H9 (cell line): ENCODE data around the gene MPV17L2. TPM values are rescaled to one million over a fixed set of nuclear protein-coding genes. Genes with fewer than 3 reads are reported as not detected.

Experiments used
- DNase-seq: peaks from one replicate; pipeline ENCODE4 v3.0.0-alpha.2; 2017
- H2AFZ ChIP-seq: one replicate; pipeline ENCODE4 v1.6.1; 2013; ENCODE audit warnings: mild to moderate bottlenecking, low read length, control low read depth, moderate library complexity
- H2AK5ac ChIP-seq: 2 replicates; pipeline ENCODE4 v1.6.1; 2013; ENCODE audit warnings: low read length, control low read depth, mixed read lengths; ENCODE audit not compliant: insufficient read length
- H2BK120ac ChIP-seq: one replicate; pipeline ENCODE4 v1.6.1; 2013; ENCODE audit warnings: low read depth, mild to moderate bottlenecking, low read length, control low read depth, inconsistent platforms; ENCODE audit not compliant: poor library complexity, severe bottlenecking
- H2BK12ac ChIP-seq: 2 replicates; pipeline ENCODE4 v1.6.1; 2013; ENCODE audit warnings: low read length, control low read depth, mixed read lengths, low read depth; ENCODE audit not compliant: insufficient read length
- H2BK15ac ChIP-seq: 2 replicates; pipeline ENCODE4 v1.6.1; 2013; ENCODE audit warnings: low read depth, low read length, control low read depth
- H2BK20ac ChIP-seq: one replicate; pipeline ENCODE4 v1.6.1; 2013; ENCODE audit warnings: low read depth, mild to moderate bottlenecking, low read length, control low read depth, inconsistent platforms; ENCODE audit not compliant: poor library complexity, severe bottlenecking
- H2BK5ac ChIP-seq: 2 replicates; pipeline ENCODE4 v1.6.1; 2013; ENCODE audit warnings: low read length, control low read depth, mixed read lengths; ENCODE audit not compliant: insufficient read length
- H3K14ac ChIP-seq: 2 replicates; pipeline ENCODE4 v1.6.1; 2013; ENCODE audit warnings: low read length, control low read depth; ENCODE audit not compliant: insufficient read depth
- H3K18ac ChIP-seq: 2 replicates; pipeline ENCODE4 v1.6.1; 2013; ENCODE audit warnings: low read depth, mild to moderate bottlenecking, mixed read lengths, low read length, control low read depth; ENCODE audit not compliant: insufficient read length
- H3K23ac ChIP-seq: 2 replicates; pipeline ENCODE4 v1.6.1; 2013; ENCODE audit warnings: low read length, control low read depth, mixed read lengths, low read depth; ENCODE audit not compliant: insufficient read length
- H3K23me2 ChIP-seq: 2 replicates; pipeline ENCODE4 v1.6.1; 2013; ENCODE audit warnings: low read depth, mild to moderate bottlenecking, mixed read lengths, low read length, control low read depth; ENCODE audit not compliant: insufficient read length, poor library complexity, severe bottlenecking
- H3K27ac ChIP-seq: 2 replicates; pipeline ENCODE4 v1.5.1; 2013; ENCODE audit warnings: low read length, control low read depth, mixed read lengths, low read depth; ENCODE audit not compliant: insufficient read length
- H3K27me3 ChIP-seq: 2 replicates; pipeline ENCODE4 v1.6.1; 2013; ENCODE audit warnings: low read length, control low read depth, inconsistent platforms; ENCODE audit not compliant: insufficient read depth
- H3K4ac ChIP-seq: 2 replicates; pipeline ENCODE4 v1.6.1; 2013; ENCODE audit warnings: low read depth, mild to moderate bottlenecking, control low read depth, inconsistent platforms, low read length, moderate library complexity
- H3K4me1 ChIP-seq: 2 replicates; pipeline ENCODE4 v1.6.1; 2013; ENCODE audit warnings: low read length, control low read depth, inconsistent platforms; ENCODE audit not compliant: insufficient read depth
- H3K4me2 ChIP-seq: 2 replicates; pipeline ENCODE4 v1.6.1; 2013; ENCODE audit warnings: low read length, control low read depth, mixed read lengths; ENCODE audit not compliant: insufficient read length, insufficient read depth
- H3K56ac ChIP-seq: 2 replicates; pipeline ENCODE4 v1.6.1; 2013; ENCODE audit warnings: low read depth, mild to moderate bottlenecking, mixed read lengths, low read length, control low read depth; ENCODE audit not compliant: insufficient read length
- H3K79me1 ChIP-seq: 2 replicates; pipeline ENCODE4 v1.6.1; 2013; ENCODE audit warnings: low read depth, mild to moderate bottlenecking, moderate library complexity, low read length, control low read depth, inconsistent platforms; ENCODE audit not compliant: insufficient read depth, poor library complexity, severe bottlenecking
- H3K79me2 ChIP-seq: 2 replicates; pipeline ENCODE4 v1.6.1; 2013; ENCODE audit warnings: low read length, control low read depth, inconsistent platforms; ENCODE audit not compliant: insufficient read depth
- H3K9ac ChIP-seq: 2 replicates; pipeline ENCODE4 v1.6.1; 2013; ENCODE audit warnings: low read length, control low read depth, mixed read lengths; ENCODE audit not compliant: insufficient read length; ENCODE audit errors: extremely low read depth
- H3K9me3 ChIP-seq: one replicate; pipeline ENCODE4 v1.6.1; 2013; ENCODE audit warnings: low read depth, low read length, inconsistent platforms; ENCODE audit not compliant: control insufficient read depth
- H3T11ph ChIP-seq: one replicate; pipeline ENCODE4 v1.6.1; 2013; ENCODE audit warnings: mild to moderate bottlenecking, low read length, control low read depth, inconsistent platforms
- H4K20me1 ChIP-seq: one replicate; pipeline ENCODE4 v1.6.1; 2013; ENCODE audit not compliant: control insufficient read depth, insufficient read length, insufficient read depth
- H4K5ac ChIP-seq: 2 replicates; pipeline ENCODE4 v1.6.1; 2013; ENCODE audit warnings: low read depth, mild to moderate bottlenecking, mixed read lengths, low read length, control low read depth; ENCODE audit not compliant: insufficient read length
- H4K8ac ChIP-seq: replicated peaks from 2 replicates; pipeline ENCODE4 v1.6.1; 2013; ENCODE audit warnings: low read length, control low read depth, mixed read lengths, low read depth; ENCODE audit not compliant: insufficient read length
- H4K91ac ChIP-seq: 2 replicates; pipeline ENCODE4 v1.6.1; 2013; ENCODE audit warnings: low read depth, mild to moderate bottlenecking, moderate library complexity, mixed read lengths, low read length, control low read depth; ENCODE audit not compliant: insufficient read length
- H3K27ac Mint-ChIP-seq, 3 experiments: 2 replicates in 2 of 3; 3 replicates in 1 of 3; pipeline ENCODE4 v1.8.0; 2020 to 2021; ENCODE audit warnings: mixed read lengths in 3 of 3, mild to moderate bottlenecking in 1 of 3, moderate library complexity in 1 of 3
- H3K27me3 Mint-ChIP-seq: 2 replicates; pipeline ENCODE4 v1.8.0; 2021; ENCODE audit warnings: low read depth, mild to moderate bottlenecking, moderate library complexity, mixed read lengths
- H3K36me3 Mint-ChIP-seq, 3 experiments: 2 replicates in 2 of 3; 3 replicates in 1 of 3; pipeline ENCODE4 v1.8.0; 2020 to 2021; ENCODE audit warnings: low read depth in 3 of 3, mixed read lengths in 3 of 3; ENCODE audit not compliant: insufficient read depth in 1 of 3
- H3K4me1 Mint-ChIP-seq, 2 experiments: 2 replicates each; pipeline ENCODE4 v1.8.0; 2020; ENCODE audit warnings: mixed read lengths in 2 of 2
- H3K4me3 Mint-ChIP-seq, 2 experiments: 2 replicates in 1 of 2; 3 replicates in 1 of 2; pipeline ENCODE4 v1.8.0; 2020 to 2021; ENCODE audit warnings: mild to moderate bottlenecking in 2 of 2, mixed read lengths in 2 of 2, moderate library complexity in 1 of 2
- H3K9me3 Mint-ChIP-seq, 2 experiments: 2 replicates in 1 of 2; 3 replicates in 1 of 2; pipeline ENCODE4 v1.8.0; 2020; ENCODE audit warnings: mild to moderate bottlenecking in 2 of 2, mixed read lengths in 2 of 2, moderate library complexity in 1 of 2
- WGBS: extraction: QIAGEN DNeasy Blood & Tissue Kit; methylation state at CpG from one replicate; pipeline ENCODE4 v1.1.7; 2013; ENCODE audit warnings: missing lambda C conversion rate, low lambda C conversion rate, mixed read lengths; ENCODE audit not compliant: insufficient read length; ENCODE audit errors: extremely low coverage; 5-methylcytosine and 5-hydroxymethylcytosine counted together
- total RNA-seq: library from RNA; stranded (reverse); gene quantifications from 2 replicates; pipeline ENCODE4 v1.2.1, GENCODE V29; 2021
- TF ChIP-seq, protein P1 (sequence below): fragments of 200-600 bp; sonication (generic); conservative IDR thresholded peaks from 3 replicates; pipeline ENCODE4 v1.8.0; 2021; ENCODE audit warnings: antibody characterized with exemption, mild to moderate bottlenecking

MPV17L2 gene
- total RNA-seq, 1 experiment from 2014 or later, result 26.4 TPM

DNA sequence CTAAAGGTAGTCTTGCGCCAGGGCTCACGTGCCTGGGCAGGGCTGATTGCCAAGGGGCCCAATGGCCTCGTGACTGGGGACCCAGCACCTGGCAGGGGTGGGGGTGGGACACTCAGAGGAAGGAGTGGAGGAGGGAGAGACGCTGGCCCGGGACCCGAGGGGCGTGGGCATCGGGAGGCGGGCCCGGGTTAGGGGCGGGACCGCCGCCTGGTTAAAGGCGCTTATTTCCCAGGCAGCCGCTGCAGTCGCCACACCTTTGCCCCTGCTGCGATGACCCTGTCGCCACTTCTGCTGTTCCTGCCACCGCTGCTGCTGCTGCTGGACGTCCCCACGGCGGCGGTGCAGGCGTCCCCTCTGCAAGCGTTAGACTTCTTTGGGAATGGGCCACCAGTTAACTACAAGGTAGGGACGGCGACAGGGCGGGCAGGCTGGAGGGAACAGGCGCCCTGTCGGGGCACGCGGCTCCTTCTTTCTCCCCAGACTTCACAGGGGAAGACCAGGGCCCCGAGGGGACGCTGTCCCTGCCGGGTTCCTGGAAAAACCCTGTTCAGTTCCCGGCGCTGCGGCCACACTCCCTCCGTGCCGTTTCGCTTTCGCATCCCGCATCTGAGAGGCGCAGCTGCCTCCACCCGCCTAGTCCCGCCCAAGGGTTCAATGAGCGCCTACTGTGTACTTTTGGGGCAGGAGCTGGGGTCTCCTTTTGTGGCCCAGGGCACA, 19.3 kb upstream of the MPV17L2 start, which contains the start of gene IFI30:
Gene IFI30 (plus strand): TSS at position 242 of the 717 bp plus-strand sequence. CDS start 29 bp downstream, at position 271.
- peak within 1 kb of the TSS in 1 of 3 experiments; percentile 61; a peak in 1 of 7 replicates for H3K27ac Mint-ChIP-seq
- Histone ChIP-seq H4K5ac (no peak within 1 kb of the TSS), H2BK5ac (no peak within 1 kb of the TSS), H3K56ac (no peak within 1 kb of the TSS), H3K9ac (peak within 1 kb of the TSS; percentile 24), H3K27ac (no peak within 1 kb of the TSS), H3K14ac (peak within 1 kb of the TSS; percentile 16; the same call in 1 of the 2 replicates), H2AFZ (no peak within 1 kb of the TSS), H3K4me2 (peak within 1 kb of the TSS; percentile 71), H2AK5ac (no peak within 1 kb of the TSS), H3K4me1 (no peaks in the 10 kb centered on the region; the same call in 1 of the 2 replicates), H3T11ph (no peak within 1 kb of the TSS), H3K79me1 (no peaks in the 10 kb centered on the region), H3K23me2 (peaks cover 10% of the 10 kb centered on the region), H3K27me3 (no peaks in the 10 kb centered on the region), H2BK120ac (no peak within 1 kb of the TSS), H3K23ac (no peak within 1 kb of the TSS), H3K18ac (peak within 1 kb of the TSS; percentile 63), H4K8ac (no peak within 1 kb of the TSS), H4K20me1 (no peaks in the 10 kb centered on the region), H3K4ac (no peak within 1 kb of the TSS), H3K9me3 (no peaks in the 10 kb centered on the region), H2BK15ac (no peak within 1 kb of the TSS), H4K91ac (no peak within 1 kb of the TSS), H2BK20ac (no peak within 1 kb of the TSS), H2BK12ac (no peak within 1 kb of the TSS), H3K79me2 (no peaks in the 10 kb centered on the region)
- peaks cover 8 to 38% (median 27%) of the 10 kb centered on the region in 3 experiments for H3K36me3 Mint-ChIP-seq
- no CpG with 5 or more reads among the region's 47 CpGs for WGBS
- H3K4me1 Mint-ChIP-seq, result peaks cover 9 to 18% of the 10 kb centered on the region in 2 experiments
- peak; percentile 89 for DNase-seq
- H3K27me3 Mint-ChIP-seq, result peaks cover 17% of the 10 kb centered on the region
- TF ChIP-seq, protein P1, sequence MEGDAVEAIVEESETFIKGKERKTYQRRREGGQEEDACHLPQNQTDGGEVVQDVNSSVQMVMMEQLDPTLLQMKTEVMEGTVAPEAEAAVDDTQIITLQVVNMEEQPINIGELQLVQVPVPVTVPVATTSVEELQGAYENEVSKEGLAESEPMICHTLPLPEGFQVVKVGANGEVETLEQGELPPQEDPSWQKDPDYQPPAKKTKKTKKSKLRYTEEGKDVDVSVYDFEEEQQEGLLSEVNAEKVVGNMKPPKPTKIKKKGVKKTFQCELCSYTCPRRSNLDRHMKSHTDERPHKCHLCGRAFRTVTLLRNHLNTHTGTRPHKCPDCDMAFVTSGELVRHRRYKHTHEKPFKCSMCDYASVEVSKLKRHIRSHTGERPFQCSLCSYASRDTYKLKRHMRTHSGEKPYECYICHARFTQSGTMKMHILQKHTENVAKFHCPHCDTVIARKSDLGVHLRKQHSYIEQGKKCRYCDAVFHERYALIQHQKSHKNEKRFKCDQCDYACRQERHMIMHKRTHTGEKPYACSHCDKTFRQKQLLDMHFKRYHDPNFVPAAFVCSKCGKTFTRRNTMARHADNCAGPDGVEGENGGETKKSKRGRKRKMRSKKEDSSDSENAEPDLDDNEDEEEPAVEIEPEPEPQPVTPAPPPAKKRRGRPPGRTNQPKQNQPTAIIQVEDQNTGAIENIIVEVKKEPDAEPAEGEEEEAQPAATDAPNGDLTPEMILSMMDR, result no peak
- peak within 1 kb of the TSS; percentile 76 to 85 for H3K4me3 Mint-ChIP-seq
- no peaks in the 10 kb centered on the region for H3K9me3 Mint-ChIP-seq
